K562 (cell line): Measurements from ENCODE around the gene MVP. TPM values are rescaled to one million over a fixed set of nuclear protein-coding genes. Genes with fewer than 3 reads are reported as not detected.
A peak's percentile ranks its signal among the peaks of the same experiment; 100 is the strongest.

ENCODE experiments used
- ATAC-seq: fragments of 200-7000 bp; cut with Tn5 transposase; 3 replicates; pipeline ENCODE4 v1.9.1; 2020; ENCODE audit warnings: moderate library complexity
- BruUV-seq: library from RNA; stranded (reverse); fragments of 400-500 nt; replicated peaks from 2 replicates; lab custom pipeline; 2021; lab: Mats Ljungman, UMichigan
- CTCF ChIA-PET: fragments of 300-600 bp; formaldehyde crosslinking; extraction: SDS; loops from one replicate; lab custom pipeline; 2021; ENCODE audit warnings: low intra/inter-chr PET ratio; lab: Yijun Ruan, JAX
- POLR2A ChIA-PET: fragments of 300-600, 350-650 bp; sonication (Branson Sonifier 250); formaldehyde crosslinking; extraction: SDS; loops from one replicate; lab custom pipeline; 2021; ENCODE audit warnings: antibody characterized with exemption, inconsistent platforms; lab: Yijun Ruan, JAX
- DNase-seq, 4 experiments: peaks; one replicate each; pipeline versions ENCODE4 v3.0.0 to v3.0.0-alpha.2; 2011 to 2018; ENCODE audit warnings: low spot score in 3 of 4, mixed read lengths in 3 of 4; ENCODE audit errors: extremely low read depth in 1 of 4
- FAIRE-seq: peaks from 2 replicates; lab custom pipeline; 2011; peaks lifted over from hg19 to GRCh38; lab: Jason Lieb, UNC
- H2AFZ ChIP-seq: 2 replicates; pipeline ENCODE4 v1.6.0; 2011; ENCODE audit warnings: low read depth, low read length, control low read depth, inconsistent platforms
- H3K27ac ChIP-seq: fragments of 200-600 bp; 3 replicates; pipeline ENCODE4 v1.8.0; 2011; ENCODE audit warnings: low read depth, mild to moderate bottlenecking, control low read depth, inconsistent platforms, low read length, moderate library complexity, mixed read lengths; ENCODE audit errors: extremely low read depth
- H3K27me3 ChIP-seq, 2 experiments: fragments of 300-600 bp in 1 of 2; 2 replicates in 1 of 2; 3 replicates in 1 of 2; pipeline versions ENCODE4 v1.6.0 to v1.8.0; 2011; ENCODE audit warnings: inconsistent platforms in 2 of 2, low read length in 2 of 2, mild to moderate bottlenecking in 1 of 2, mixed read lengths in 1 of 2, moderate library complexity in 1 of 2; ENCODE audit not compliant: control insufficient read depth in 2 of 2, insufficient read depth in 2 of 2
- H3K36me3 ChIP-seq: fragments of 300-600 bp; 3 replicates; pipeline ENCODE4 v1.8.0; 2011; ENCODE audit warnings: mild to moderate bottlenecking, low read length, inconsistent platforms; ENCODE audit not compliant: control insufficient read depth, insufficient read depth
- H3K4me1 ChIP-seq, 2 experiments: fragments of 200-600 bp in 1 of 2; replicated peaks in 1 of 2; 2 replicates in 1 of 2; 3 replicates in 1 of 2; pipeline versions ENCODE4 v1.5.1 to v1.8.0; 2011; ENCODE audit warnings: inconsistent platforms in 2 of 2, low read length in 2 of 2, mild to moderate bottlenecking in 1 of 2, mixed read lengths in 1 of 2, moderate library complexity in 1 of 2; ENCODE audit not compliant: control insufficient read depth in 2 of 2, insufficient read depth in 2 of 2
- H3K4me2 ChIP-seq: 2 replicates; pipeline ENCODE4 v1.6.1; 2011; ENCODE audit warnings: low read length, control low read depth, inconsistent platforms, mixed read lengths; ENCODE audit not compliant: insufficient read depth
- H3K4me3 ChIP-seq: fragments of 200-600 bp; sonication (generic), shearing (Covaris generic); 2 replicates; pipeline ENCODE4 v1.5.1; 2016; ENCODE audit warnings: control low read depth, inconsistent platforms
- H3K79me2 ChIP-seq: fragments of 200-600 bp; 3 replicates; pipeline ENCODE4 v1.8.0; 2011; ENCODE audit warnings: low read length, inconsistent platforms; ENCODE audit not compliant: control insufficient read depth, insufficient read depth
- H3K9ac ChIP-seq, 2 experiments: 2 replicates each; pipeline versions ENCODE4 v1.6.0 to v1.6.1; 2011; ENCODE audit warnings: low read depth in 2 of 2, low read length in 2 of 2, control low read depth in 1 of 2, inconsistent platforms in 1 of 2, mild to moderate bottlenecking in 1 of 2, mixed read lengths in 1 of 2; ENCODE audit not compliant: insufficient read depth in 1 of 2
- H3K9me1 ChIP-seq: one replicate; pipeline ENCODE4 v1.6.0; 2011; ENCODE audit warnings: inconsistent platforms, mild to moderate bottlenecking, low read length, moderate library complexity; ENCODE audit not compliant: control insufficient read depth, insufficient read depth
- H3K9me3 ChIP-seq: replicated peaks from 2 replicates; pipeline ENCODE4 v1.5.1; 2011; ENCODE audit warnings: low read depth, low read length, inconsistent platforms; ENCODE audit not compliant: control insufficient read depth, insufficient read depth
- H4K20me1 ChIP-seq: replicated peaks from 2 replicates; pipeline ENCODE4 v1.6.1; 2011; ENCODE audit warnings: low read length, inconsistent platforms, mixed read lengths; ENCODE audit not compliant: control insufficient read depth, insufficient read depth
- CBX3 ChIP-seq, 2 experiments: IDR thresholded peaks; 1 replicate in 1 of 2; 2 replicates in 1 of 2; pipeline ENCODE4 v1.6.1; 2012; ENCODE audit warnings: inconsistent platforms in 2 of 2, low read length in 2 of 2, borderline replicate concordance in 1 of 2, control low read depth in 1 of 2
- CTBP1 ChIP-seq: fragments of 450-650 bp; IDR thresholded peaks from 2 replicates; pipeline ENCODE4 v1.6.1; 2016; ENCODE audit warnings: borderline replicate concordance
- CTCFL ChIP-seq: IDR thresholded peaks from 2 replicates; pipeline ENCODE4 v1.6.1; 2011; ENCODE audit warnings: borderline replicate concordance, low read depth, mild to moderate bottlenecking, moderate library complexity, low read length; ENCODE audit not compliant: insufficient read depth, poor library complexity, severe bottlenecking
- GMEB1 ChIP-seq: fragments of 250-450 bp; sonication (Bioruptor Pico); IDR thresholded peaks from 2 replicates; pipeline ENCODE4 v1.4.0; 2020; ENCODE audit warnings: mild to moderate bottlenecking
- JUND ChIP-seq, 2 experiments: IDR thresholded peaks; 2 replicates in 1 of 2; 3 replicates in 1 of 2; pipeline ENCODE4 v1.6.1; 2011; ENCODE audit warnings: borderline replicate concordance in 2 of 2, low read depth in 2 of 2, low read length in 2 of 2, improper control_type of control experiment in 1 of 2, missing biosample characterization in 1 of 2, missing genetic modification characterization in 1 of 2, missing genetic modification reagents in 1 of 2
- NR0B1 ChIP-seq: fragments of 450-650 bp; IDR thresholded peaks from one replicate; pipeline ENCODE4 v1.6.1; 2018; ENCODE audit warnings: mild to moderate bottlenecking, moderate library complexity; ENCODE audit not compliant: partially characterized antibody
- TEAD4 ChIP-seq, 2 experiments: sonication (generic) in 1 of 2; formaldehyde crosslinking in 1 of 2; IDR thresholded peaks; 2 replicates each; pipeline versions ENCODE4 v1.6.1 to v1.8.0; 2012 to 2022; ENCODE audit warnings: borderline replicate concordance in 1 of 2, inconsistent platforms in 1 of 2, low read length in 1 of 2, mild to moderate bottlenecking in 1 of 2, missing genetic modification reagents in 1 of 2
- ZBTB7A ChIP-seq: IDR thresholded peaks from 2 replicates; pipeline ENCODE4 v1.6.1; 2011; ENCODE audit warnings: low read depth, mild to moderate bottlenecking, low read length, moderate library complexity, borderline replicate concordance; ENCODE audit not compliant: control insufficient read depth
- ZNF143 ChIP-seq: sonication (generic); formaldehyde crosslinking; IDR thresholded peaks from 2 replicates; pipeline ENCODE4 v1.9.0; 2022; ENCODE audit warnings: mild to moderate bottlenecking, missing genetic modification reagents
- ZNF384 ChIP-seq: IDR thresholded peaks from 2 replicates; pipeline ENCODE4 v1.6.1; 2012; ENCODE audit warnings: low read depth, low read length, improper control_type of control experiment
- WGBS: fragments of 100-300 bp; shearing (Covaris generic); methylation state at CpG from one replicate; pipeline ENCODE4 v1.1.6; 2016; ENCODE audit warnings: low coverage, mixed read lengths; ENCODE audit not compliant: insufficient coverage; ENCODE audit errors: missing lambda C conversion rate; 5-methylcytosine and 5-hydroxymethylcytosine counted together
- in situ Hi-C: fragments of 300-500 bp; cut with MboI; formaldehyde crosslinking; loops from 4 replicates; pipeline ENCODE4 v1.15.0; 2018; ENCODE audit warnings: inconsistent platforms, mixed read lengths
- intact Hi-C: fragments of 100-400 bp; cut with micrococcal nuclease; formaldehyde crosslinking; loops from 2 replicates; pipeline ENCODE4 v1.14.2; 2022
- polyA plus RNA-seq, 8 experiments: library from polyadenylated mRNA; depleted of rRNA in 4 of 8; stranded (reverse) in 5 of 8; unstranded in 3 of 8; fragments of >200 nt; fragmentation: Nextera tagmentation in 2 of 8; fragmentation: Illumina TruSeq in 1 of 8; extraction: Ambion mirVana in 2 of 8; extraction: Trizol in 1 of 8; gene quantifications; 2 replicates each; pipeline versions ENCODE4 v1.2.1 to v1.2.3, GENCODE V29; 2011 to 2014; ENCODE audit warnings: inconsistent platforms in 1 of 8, missing spikeins in 1 of 8
- total RNA-seq, 7 experiments: library from RNA; depleted of rRNA in 6 of 7; stranded (reverse); fragments of >200 nt in 6 of 7; fragmentation: Illumina TruSeq in 2 of 7; extraction: Trizol in 2 of 7; gene quantifications; 2 replicates each; pipeline versions ENCODE4 v1.2.1 to v1.2.3, GENCODE V29; 2011 to 2021; ENCODE audit warnings: low replicate concordance in 1 of 7

MVP gene
- total and polyA plus RNA-seq, 9 of the 15 experiments (the other 6 are each of a cell fraction or from before 2014, with no cell fraction given), result 0.39 to 1.9 (median 0.76) TPM; not detected in 2

- ChIA-PET POLR2A (interaction anchor here (0.6 to 1.6 kb wide), 9 partner anchors 10 to 182 kb away, joined by 3 to 7 read pairs (median 5); partner anchors contain the start of genes CDIPT and HIRIP3), CTCF (no interaction called here)
- H3K9ac ChIP-seq, result peak overlapping the region in 1 of 2 experiments; percentile 61; a peak in 2 of 4 replicates
- intact Hi-C loops (loop anchor here (2.0 kb wide), 1 partner anchor 42 kb away; the partner anchor contains the start of gene MAZ), in situ Hi-C loops (no loop called here)
- no peaks in the 10 kb centered on the region for H3K36me3 ChIP-seq
- ATAC-seq (peak; percentile 97), DNase-seq (peak; percentile 81 to 86 (median 83)), FAIRE-seq (peak; percentile 67)
- no peaks in the 10 kb centered on the region for H3K79me2 ChIP-seq
- peaks cover 0 to 28% of the 10 kb centered on the region in 2 experiments; a peak in 2 of 5 replicates for H3K4me1 ChIP-seq
- no peaks in the 10 kb centered on the region for H3K9me1 ChIP-seq
- no peak overlapping the region for H3K4me3 ChIP-seq
- no peak overlapping the region for H3K4me2 ChIP-seq
- BruUV-seq, result no TSS peak
- no peaks in the 10 kb centered on the region for H4K20me1 ChIP-seq
- whole genome bisulfite sequencing, result 13% methylated on average over 13 of the region's 15 CpGs
- no peak overlapping the region for H3K27ac ChIP-seq
- H3K27me3 ChIP-seq, result no peaks in the 10 kb centered on the region
- H3K9me3 ChIP-seq, result no peaks in the 10 kb centered on the region
- no peak overlapping the region for H2AFZ ChIP-seq
- no peak for TF ChIP-seq ZNF143 (CRISPR knock-in tag)
- 0 out of 2 replicates have a peak, but pooled peaks have one; percentile 10 for TF ChIP-seq ZBTB7A
- TF ChIP-seq CTBP1, result peak; percentile 32; the same call in 1 of the 2 replicates
- 0 out of 3 replicates have a peak, but pooled peaks of 1 of the 2 experiments have one; percentile 16 for TF ChIP-seq CBX3 (IDR thresholded peaks at IDR 0.05; ENCODE audit: borderline replicate concordance in 1 of 2, low read length in 2 of 2)
- 0 out of 2 replicates have a peak, but pooled peaks have one; percentile 44 for TF ChIP-seq JUND (IDR thresholded peaks at IDR 0.05; ENCODE audit: borderline replicate concordance, low read depth, low read length)
- peak; percentile 25; the same call in 1 of the 3 replicates for TF ChIP-seq JUND (tag; IDR thresholded peaks at IDR 0.05; ENCODE audit: borderline replicate concordance, low read depth, low read length)
- no peak for TF ChIP-seq NR0B1
- no peak for TF ChIP-seq GMEB1
- TF ChIP-seq ZNF384, result peak; percentile 40; the same call in 1 of the 2 replicates
- TF ChIP-seq CTCFL, result peak; percentile 87
- no peak for TF ChIP-seq TEAD4 (IDR thresholded peaks at IDR 0.05; ENCODE audit: low read length)
- no peak for TF ChIP-seq TEAD4 (CRISPR knock-in tag; IDR thresholded peaks at IDR 0.05; ENCODE audit: borderline replicate concordance)
Measured at GRCh38 chr16:29848420-29849297, 28.4 kb downstream of the MVP start.
